HG02973 (cell line): ENCODE data around the gene ERGIC1.

Source experiments
- ATAC-seq: cut with Tn5 transposase; IDR thresholded peaks from one replicate; pipeline ENCODE4 v1.9.1; 2021; ENCODE audit warnings: moderate library complexity; ENCODE audit not compliant: unreplicated experiment

The ERGIC1 gene

GRCh38 chr5:172915514-172915913 is 81.5 kb downstream of the ERGIC1 start:
- ATAC-seq = no peak

- no peak for ATAC-seq
Measured at GRCh38 chr5:172918421-172919371, 84.6 kb downstream of the ERGIC1 start.

- ATAC-seq = no peak
Measured at GRCh38 chr5:172919525-172920446, 85.7 kb downstream of the ERGIC1 start.

GRCh38 chr5:172920447-172920849 is 86.4 kb downstream of the ERGIC1 start:
- ATAC-seq = no peak

GRCh38 chr5:172920995-172921394 is 86.9 kb downstream of the ERGIC1 start:
- ATAC-seq = no peak

GRCh38 chr5:172921906-172922305 is 87.9 kb downstream of the ERGIC1 start:
- ATAC-seq = no peak

- ATAC-seq = no peak
Measured at GRCh38 chr5:172923539-172923938, 89.5 kb downstream of the ERGIC1 start.

- no peak for ATAC-seq
Measured at GRCh38 chr5:172925336-172925948, 91.4 kb downstream of the ERGIC1 start.

GRCh38 chr5:172926008-172926523 is 92.0 kb downstream of the ERGIC1 start:
- no peak for ATAC-seq

- ATAC-seq = no peak
Measured at GRCh38 chr5:172926796-172927195, 92.7 kb downstream of the ERGIC1 start.

GRCh38 chr5:172929371-172929838 is 95.4 kb downstream of the ERGIC1 start:
- no peak for ATAC-seq

GRCh38 chr5:172931001-172931536 is 97.0 kb downstream of the ERGIC1 start:
- no peak for ATAC-seq

GRCh38 chr5:172932313-172933017 is 98.4 kb downstream of the ERGIC1 start:
- peak; percentile 73 for ATAC-seq

GRCh38 chr5:172933238-172933637 is 99.2 kb downstream of the ERGIC1 start:
- ATAC-seq = no peak

- no peak for ATAC-seq
Measured at GRCh38 chr5:172935096-172935495, 101.0 kb downstream of the ERGIC1 start.

GRCh38 chr5:172936401-172936800 is 102.3 kb downstream of the ERGIC1 start:
- ATAC-seq = no peak

- no peak for ATAC-seq
Measured at GRCh38 chr5:172939071-172939470, 105.0 kb downstream of the ERGIC1 start.

GRCh38 chr5:172939611-172940267 is 105.7 kb downstream of the ERGIC1 start:
- no peak for ATAC-seq
